HEK293 (cell line): ENCODE data around the gene SLC39A13.

ENCODE experiments used
- CTCF ChIP-seq: fragments of 450-650 bp; formaldehyde crosslinking; IDR thresholded peaks from 2 replicates; pipeline ENCODE4 v1.5.1; 2016; ENCODE audit warnings: missing biosample characterization, missing genetic modification characterization
- GLI4 ChIP-seq: fragments of 450-650 bp; formaldehyde crosslinking; IDR thresholded peaks from 2 replicates; pipeline ENCODE4 v1.5.1; 2016; ENCODE audit warnings: missing biosample characterization, missing genetic modification characterization
- GLIS1 ChIP-seq: fragments of 450-650 bp; formaldehyde crosslinking; IDR thresholded peaks from 2 replicates; pipeline ENCODE4 v1.5.1; 2016; ENCODE audit warnings: missing biosample characterization, missing genetic modification characterization
- OSR2 ChIP-seq: fragments of 450-650 bp; formaldehyde crosslinking; IDR thresholded peaks from 2 replicates; pipeline ENCODE4 v1.5.1; 2016; ENCODE audit warnings: missing biosample characterization, missing genetic modification characterization
- REST ChIP-seq: fragments of 450-650 bp; formaldehyde crosslinking; IDR thresholded peaks from 2 replicates; pipeline ENCODE4 v1.5.1; 2016; ENCODE audit warnings: missing biosample characterization, missing genetic modification characterization
- SCRT2 ChIP-seq: fragments of 450-650 bp; formaldehyde crosslinking; IDR thresholded peaks from 2 replicates; pipeline ENCODE4 v1.5.1; 2016; ENCODE audit warnings: missing biosample characterization, missing genetic modification characterization
- ZBTB1 ChIP-seq: fragments of 450-650 bp; formaldehyde crosslinking; IDR thresholded peaks from 2 replicates; pipeline ENCODE4 v1.5.1; 2016; ENCODE audit warnings: missing biosample characterization, missing genetic modification characterization
- ZBTB26 ChIP-seq: fragments of 450-650 bp; formaldehyde crosslinking; optimal IDR thresholded peaks from 2 replicates; pipeline ENCODE3; 2016; ENCODE audit warnings: missing biosample characterization, mild to moderate bottlenecking, missing genetic modification characterization
- ZBTB48 ChIP-seq: fragments of 450-650 bp; formaldehyde crosslinking; IDR thresholded peaks from 2 replicates; pipeline ENCODE4 v1.5.1; 2016; ENCODE audit warnings: missing biosample characterization, missing genetic modification characterization
- ZNF121 ChIP-seq: fragments of 450-650 bp; formaldehyde crosslinking; IDR thresholded peaks from 2 replicates; pipeline ENCODE4 v1.5.1; 2016; ENCODE audit warnings: missing biosample characterization, missing genetic modification characterization
- ZNF133 ChIP-seq: fragments of 450-650 bp; formaldehyde crosslinking; IDR thresholded peaks from 2 replicates; pipeline ENCODE4 v1.5.1; 2016; ENCODE audit warnings: missing biosample characterization, missing genetic modification characterization
- ZNF148 ChIP-seq: fragments of 450-650 bp; formaldehyde crosslinking; IDR thresholded peaks from 2 replicates; pipeline ENCODE4 v1.5.0; 2017; ENCODE audit warnings: missing biosample characterization, missing genetic modification characterization, borderline replicate concordance
- ZNF174 ChIP-seq: fragments of 450-650 bp; formaldehyde crosslinking; IDR thresholded peaks from 2 replicates; pipeline ENCODE4 v1.5.0; 2017; ENCODE audit warnings: missing biosample characterization, mild to moderate bottlenecking, missing genetic modification characterization
- ZNF202 ChIP-seq: fragments of 450-650 bp; formaldehyde crosslinking; IDR thresholded peaks from 2 replicates; pipeline ENCODE4 v1.5.1; 2016; ENCODE audit warnings: missing biosample characterization, missing genetic modification characterization, borderline replicate concordance
- ZNF394 ChIP-seq: fragments of 450-650 bp; formaldehyde crosslinking; IDR thresholded peaks from 2 replicates; pipeline ENCODE4 v1.5.1; 2016; ENCODE audit warnings: missing biosample characterization, missing genetic modification characterization, mild to moderate bottlenecking, moderate library complexity, borderline replicate concordance
- ZNF501 ChIP-seq: fragments of 450-650 bp; formaldehyde crosslinking; IDR thresholded peaks from 2 replicates; pipeline ENCODE4 v1.5.1; 2016; ENCODE audit warnings: missing biosample characterization, missing genetic modification characterization
- ZNF513 ChIP-seq: fragments of 450-650 bp; IDR thresholded peaks from 2 replicates; pipeline ENCODE4 v1.5.1; 2018; ENCODE audit warnings: missing biosample characterization, missing genetic modification characterization
- ZNF548 ChIP-seq: fragments of 450-650 bp; formaldehyde crosslinking; IDR thresholded peaks from 2 replicates; pipeline ENCODE4 v1.5.1; 2016; ENCODE audit warnings: missing biosample characterization, missing genetic modification characterization
- ZNF549 ChIP-seq: fragments of 450-650 bp; IDR thresholded peaks from 2 replicates; pipeline ENCODE4 v1.5.1; 2018; ENCODE audit warnings: missing biosample characterization, missing genetic modification characterization, mild to moderate bottlenecking, inconsistent platforms, moderate library complexity
- ZNF585B ChIP-seq: fragments of 450-650 bp; formaldehyde crosslinking; IDR thresholded peaks from 2 replicates; pipeline ENCODE4 v1.5.1; 2016; ENCODE audit warnings: missing biosample characterization, missing genetic modification characterization
- ZNF621 ChIP-seq: fragments of 450-650 bp; formaldehyde crosslinking; IDR thresholded peaks from 2 replicates; pipeline ENCODE4 v1.5.1; 2017; ENCODE audit warnings: missing biosample characterization, missing genetic modification characterization
- ZNF623 ChIP-seq: fragments of 450-650 bp; formaldehyde crosslinking; IDR thresholded peaks from 2 replicates; pipeline ENCODE4 v1.5.1; 2016; ENCODE audit warnings: missing biosample characterization, missing genetic modification characterization
- ZNF629 ChIP-seq: fragments of 450-650 bp; formaldehyde crosslinking; IDR thresholded peaks from 2 replicates; pipeline ENCODE4 v1.5.1; 2017; ENCODE audit warnings: missing biosample characterization, missing genetic modification characterization
- ZNF660 ChIP-seq: fragments of 450-650 bp; IDR thresholded peaks from 2 replicates; pipeline ENCODE4 v1.5.1; 2018; ENCODE audit warnings: missing biosample characterization, mild to moderate bottlenecking, missing genetic modification characterization
- ZNF777 ChIP-seq: fragments of 450-650 bp; formaldehyde crosslinking; IDR thresholded peaks from 2 replicates; pipeline ENCODE4 v1.5.1; 2017; ENCODE audit warnings: missing biosample characterization, missing genetic modification characterization, borderline replicate concordance
- ZNF791 ChIP-seq: fragments of 450-650 bp; formaldehyde crosslinking; IDR thresholded peaks from 2 replicates; pipeline ENCODE4 v1.5.1; 2016; ENCODE audit warnings: missing biosample characterization, missing genetic modification characterization
- ZSCAN23 ChIP-seq: fragments of 450-650 bp; formaldehyde crosslinking; IDR thresholded peaks from 2 replicates; pipeline ENCODE4 v1.5.1; 2016; ENCODE audit warnings: missing biosample characterization, missing genetic modification characterization
- TF ChIP-seq, protein P1 (sequence below): IDR thresholded peaks from 2 replicates; pipeline ENCODE4 v1.6.1; 2011; ENCODE audit warnings: mild to moderate bottlenecking, low read depth, low read length, borderline replicate concordance
- TF ChIP-seq, protein P2 (sequence below): fragments of 450-650 bp; formaldehyde crosslinking; IDR thresholded peaks from 2 replicates; pipeline ENCODE4 v1.5.1; 2016; ENCODE audit warnings: missing biosample characterization, missing genetic modification characterization

Gene SLC39A13

GRCh38 chr11:47464483-47464882 lies 56.1 kb downstream of the SLC39A13 start (continued):
- TF ChIP-seq, protein P1, sequence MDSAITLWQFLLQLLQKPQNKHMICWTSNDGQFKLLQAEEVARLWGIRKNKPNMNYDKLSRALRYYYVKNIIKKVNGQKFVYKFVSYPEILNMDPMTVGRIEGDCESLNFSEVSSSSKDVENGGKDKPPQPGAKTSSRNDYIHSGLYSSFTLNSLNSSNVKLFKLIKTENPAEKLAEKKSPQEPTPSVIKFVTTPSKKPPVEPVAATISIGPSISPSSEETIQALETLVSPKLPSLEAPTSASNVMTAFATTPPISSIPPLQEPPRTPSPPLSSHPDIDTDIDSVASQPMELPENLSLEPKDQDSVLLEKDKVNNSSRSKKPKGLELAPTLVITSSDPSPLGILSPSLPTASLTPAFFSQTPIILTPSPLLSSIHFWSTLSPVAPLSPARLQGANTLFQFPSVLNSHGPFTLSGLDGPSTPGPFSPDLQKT = no peak
- TF ChIP-seq ZNF791 = no peak
- TF ChIP-seq ZNF202 = no peak
- no peak for TF ChIP-seq ZNF174 (tag by site-specific recombination)
- no peak for TF ChIP-seq ZNF148 (tag by site-specific recombination)
- no peak for TF ChIP-seq ZNF548
- peak; percentile 83 for TF ChIP-seq ZNF629
- TF ChIP-seq REST = no peak
- TF ChIP-seq GLI4 (tag by site-specific recombination) = no peak
- no peak for TF ChIP-seq ZNF777
- TF ChIP-seq, protein P2, sequence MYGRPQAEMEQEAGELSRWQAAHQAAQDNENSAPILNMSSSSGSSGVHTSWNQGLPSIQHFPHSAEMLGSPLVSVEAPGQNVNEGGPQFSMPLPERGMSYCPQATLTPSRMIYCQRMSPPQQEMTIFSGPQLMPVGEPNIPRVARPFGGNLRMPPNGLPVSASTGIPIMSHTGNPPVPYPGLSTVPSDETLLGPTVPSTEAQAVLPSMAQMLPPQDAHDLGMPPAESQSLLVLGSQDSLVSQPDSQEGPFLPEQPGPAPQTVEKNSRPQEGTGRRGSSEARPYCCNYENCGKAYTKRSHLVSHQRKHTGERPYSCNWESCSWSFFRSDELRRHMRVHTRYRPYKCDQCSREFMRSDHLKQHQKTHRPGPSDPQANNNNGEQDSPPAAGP (tag by site-specific recombination) = peak; percentile 67; the same call in 1 of the 2 replicates
- TF ChIP-seq ZNF513 (tag by site-specific recombination) = no peak
- TF ChIP-seq ZNF623 (tag by site-specific recombination) = no peak
- TF ChIP-seq ZNF394 (tag by site-specific recombination) = peak; percentile 41; the same call in 1 of the 2 replicates
- TF ChIP-seq OSR2 (tag by site-specific recombination) = peak; percentile 80
- TF ChIP-seq CTCF = no peak
- TF ChIP-seq ZNF501 (tag by site-specific recombination) = no peak
- no peak for TF ChIP-seq ZNF133 (tag by site-specific recombination)
- TF ChIP-seq ZBTB1 (tag by site-specific recombination) = no peak
- TF ChIP-seq ZNF549 (tag by site-specific recombination) = no peak
- no peak for TF ChIP-seq ZNF585B
- TF ChIP-seq ZNF660 (tag by site-specific recombination) = peak; percentile 51; the same call in 1 of the 2 replicates
- TF ChIP-seq ZNF121 (tag by site-specific recombination) = no peak
- TF ChIP-seq GLIS1 (tag by site-specific recombination) = no peak
- TF ChIP-seq ZBTB26 (tag by site-specific recombination) = no peak
- no peak for TF ChIP-seq ZBTB48 (tag by site-specific recombination)
- TF ChIP-seq SCRT2 (tag by site-specific recombination) = no peak; the same call in 1 of the 2 replicates
- no peak for TF ChIP-seq ZSCAN23 (tag by site-specific recombination)
- TF ChIP-seq ZNF621 (tag by site-specific recombination) = no peak
